ENCODE measurements around the gene CYB5R2. TPM values are rescaled to one million over a fixed set of nuclear protein-coding genes. Genes with fewer than 3 reads are reported as not detected.

Gene CYB5R2
- total RNA-seq, 2 experiments from 2014 or later = 4.2 to 4.9 TPM

GRCh38 chr11:7688238-7688826 is 15.0 kb upstream of the CYB5R2 start:
- Mint-ChIP-seq H3K27ac (no peak overlapping the region), H3K4me1 (ENCODE audit: low read depth) (peaks cover 4% of the 10 kb centered on the region), H3K9me3 (no peaks in the 10 kb centered on the region), H3K36me3 (ENCODE audit: low read depth) (no peaks in the 10 kb centered on the region), H3K27me3 (peaks cover 23% of the 10 kb centered on the region), H3K4me3 (no peak overlapping the region)
- ATAC-seq (peak; percentile 75), DNase-seq (peak; percentile 29)
- POLR2A ChIA-PET = no interaction called here
- intact Hi-C loops (cut with micrococcal nuclease) = no loop called here
- CTCF ChIA-PET = interaction anchor here (0.6 to 1.7 kb wide), 10 partner anchors 11 to 979 kb away, joined by 3 to 5 read pairs (median 3); no protein-coding TSS in a partner anchor
- TF ChIP-seq CTCF (IDR thresholded peaks at IDR 0.05) = peak; percentile 78

GRCh38 chr11:7687386-7687785 is 14.1 kb upstream of the CYB5R2 start:
- H3K4me3 Mint-ChIP-seq = no peak overlapping the region
- peaks cover 4% of the 10 kb centered on the region for H3K4me1 Mint-ChIP-seq (ENCODE audit: low read depth)
- DNase-seq = no peak
- H3K27me3 Mint-ChIP-seq = peaks cover 19% of the 10 kb centered on the region
- ATAC-seq = no peak
- H3K9me3 Mint-ChIP-seq = no peaks in the 10 kb centered on the region
- intact Hi-C loops (cut with micrococcal nuclease) = no loop called here
- no peak overlapping the region for H3K27ac Mint-ChIP-seq
- POLR2A ChIA-PET = interaction anchor here (1.2 kb wide), 1 partner anchor 10 kb away, joined by 3 read pairs; no protein-coding TSS in a partner anchor
- CTCF ChIA-PET = interaction anchor here (0.8 to 1.7 kb wide), 13 partner anchors 10 to 589 kb away, joined by 3 to 6 read pairs (median 3); partner anchors contain the start of genes EIF3F and PPFIBP2
- TF ChIP-seq CTCF (IDR thresholded peaks at IDR 0.05) = no peak
- H3K36me3 Mint-ChIP-seq (ENCODE audit: low read depth) = no peaks in the 10 kb centered on the region

- H3K4me3 Mint-ChIP-seq = no peak overlapping the region
- H3K27me3 Mint-ChIP-seq = peaks cover 15% of the 10 kb centered on the region
- POLR2A ChIA-PET = interaction anchor here (1.2 kb wide), 1 partner anchor 9 kb away, joined by 3 read pairs; no protein-coding TSS in a partner anchor
- CTCF ChIA-PET = interaction anchor here (0.8 to 1.7 kb wide), 7 partner anchors 30 to 589 kb away, joined by 3 to 6 read pairs (median 4); partner anchors contain the start of genes EIF3F and PPFIBP2
- intact Hi-C loops (cut with micrococcal nuclease) = no loop called here
- ATAC-seq (no peak), DNase-seq (no peak)
- TF ChIP-seq CTCF (IDR thresholded peaks at IDR 0.05) = no peak
- H3K4me1 Mint-ChIP-seq (ENCODE audit: low read depth) = peaks cover 4% of the 10 kb centered on the region
- H3K27ac Mint-ChIP-seq = no peak overlapping the region
- no peaks in the 10 kb centered on the region for H3K9me3 Mint-ChIP-seq
- H3K36me3 Mint-ChIP-seq (ENCODE audit: low read depth) = no peaks in the 10 kb centered on the region
These were observed 13.5 kb upstream of the CYB5R2 start for GRCh38 chr11:7686761-7687160.

GRCh38 chr11:7683571-7683970 is 10.3 kb upstream of the CYB5R2 start:
- ChIA-PET CTCF (no interaction called here), POLR2A (no interaction called here)
- H3K36me3 Mint-ChIP-seq (ENCODE audit: low read depth) = no peaks in the 10 kb centered on the region
- DNase-seq = no peak
- ATAC-seq = no peak
- H3K4me3 Mint-ChIP-seq = no peak overlapping the region
- no peaks in the 10 kb centered on the region for H3K4me1 Mint-ChIP-seq (ENCODE audit: low read depth)
- peaks cover 17% of the 10 kb centered on the region for H3K27me3 Mint-ChIP-seq
- H3K27ac Mint-ChIP-seq = no peak overlapping the region
- H3K9me3 Mint-ChIP-seq = no peaks in the 10 kb centered on the region
- no peak for TF ChIP-seq CTCF (IDR thresholded peaks at IDR 0.05)
- intact Hi-C loops (cut with micrococcal nuclease) = no loop called here

- ATAC-seq (no peak), DNase-seq (no peak)
- CTCF ChIA-PET = interaction anchor here (0.9 to 1.2 kb wide), 2 partner anchors 10 to 164 kb away, joined by 3 read pairs; partner anchors contain the start of gene PPFIBP2
- H3K27ac Mint-ChIP-seq = no peak overlapping the region
- POLR2A ChIA-PET = interaction anchor here (1.4 kb wide), 1 partner anchor 9 kb away, joined by 3 read pairs; no protein-coding TSS in a partner anchor
- no peaks in the 10 kb centered on the region for H3K36me3 Mint-ChIP-seq (ENCODE audit: low read depth)
- H3K4me3 Mint-ChIP-seq = no peak overlapping the region
- H3K9me3 Mint-ChIP-seq = no peaks in the 10 kb centered on the region
- peaks cover 50% of the 10 kb centered on the region for H3K27me3 Mint-ChIP-seq
- TF ChIP-seq CTCF (IDR thresholded peaks at IDR 0.05) = no peak
- intact Hi-C loops (cut with micrococcal nuclease) = no loop called here
- peaks cover 4% of the 10 kb centered on the region for H3K4me1 Mint-ChIP-seq (ENCODE audit: low read depth)
These were observed 4.5 kb upstream of the CYB5R2 start for GRCh38 chr11:7677796-7678201.

Measured in activated CD8-positive, alpha-beta T cell treated with anti-CD3 and anti-CD28 coated beads for 36 hours (primary cell).